Lower leg skin (tissue), 4 donors: ENCODE measurements around the gene STAC. TPM values are rescaled to one million over a fixed set of nuclear protein-coding genes. Genes with fewer than 3 reads are reported as not detected.

Source experiments
- DNase-seq, 2 donors: peaks; one replicate each; pipeline ENCODE4 v3.0.0-alpha.2; 2019; ENCODE audit warnings: low spot score in 2 of 2
- H3K4me3 ChIP-seq: fragments of 200-600 bp; sonication (generic); 2 replicates; pipeline ENCODE4 v1.5.1; 2017; ENCODE audit warnings: mild to moderate bottlenecking, low read depth; ENCODE audit not compliant: poor library complexity, severe bottlenecking
- POLR2A ChIP-seq, 2 donors: fragments of 450-650 bp; IDR thresholded peaks; one replicate each; pipeline ENCODE4 v1.6.1; 2016 to 2017; ENCODE audit warnings: antibody characterized with exemption in 2 of 2, mild to moderate bottlenecking in 1 of 2, moderate library complexity in 1 of 2
- WGBS, 2 donors: methylation state at CpG; one replicate each; pipeline ENCODE4 v1.1.5; 2018; 5-methylcytosine and 5-hydroxymethylcytosine counted together
- intact Hi-C: fragments of 100-400 bp; cut with DNase I; formaldehyde crosslinking; loops from one replicate; pipeline ENCODE4 v1.15.0; 2023; ENCODE audit warnings: low total_unique reads
- total RNA-seq, 4 donors: library from RNA; depleted of rRNA; stranded (reverse); fragments of >200 nt; gene quantifications; one replicate each; pipeline ENCODE4 v1.1.0, GENCODE V29; 2016
- TF ChIP-seq, protein P1 (sequence below), 3 donors: fragments of 450-650 bp; IDR thresholded peaks; one replicate each; pipeline ENCODE4 v1.5.1; 2016; ENCODE audit warnings: antibody characterized with exemption in 3 of 3, mild to moderate bottlenecking in 3 of 3, moderate library complexity in 2 of 3

The STAC gene
- total RNA-seq, 4 donors from 2014 or later, result 0.38 to 5.9 (median 1.1) TPM

DNA sequence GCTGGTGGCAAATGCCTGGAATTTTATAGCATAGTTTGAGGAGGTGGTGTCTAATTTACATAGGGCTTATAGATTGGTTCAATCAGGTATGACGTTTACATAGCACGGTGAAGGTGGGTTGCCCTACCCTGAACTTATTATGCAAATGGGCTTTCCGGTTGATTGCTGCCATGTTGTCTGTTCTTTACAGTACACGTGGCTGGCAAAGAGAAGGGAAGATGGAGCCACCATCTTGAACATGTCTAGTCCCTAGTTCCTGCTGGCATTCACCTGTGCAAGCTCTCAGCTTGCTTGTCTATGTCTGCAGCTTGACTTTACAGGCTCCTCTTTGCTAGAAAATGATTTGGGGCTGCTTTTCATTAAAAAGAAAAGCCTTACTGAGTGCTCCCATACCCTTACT is 14.0 kb upstream of the STAC start:
- WGBS, 2 donors, result 82 to 85% methylated on average over 4 of the region's 4 CpGs
- H3K4me3 ChIP-seq, result no peak overlapping the region
- TF ChIP-seq, protein P1, sequence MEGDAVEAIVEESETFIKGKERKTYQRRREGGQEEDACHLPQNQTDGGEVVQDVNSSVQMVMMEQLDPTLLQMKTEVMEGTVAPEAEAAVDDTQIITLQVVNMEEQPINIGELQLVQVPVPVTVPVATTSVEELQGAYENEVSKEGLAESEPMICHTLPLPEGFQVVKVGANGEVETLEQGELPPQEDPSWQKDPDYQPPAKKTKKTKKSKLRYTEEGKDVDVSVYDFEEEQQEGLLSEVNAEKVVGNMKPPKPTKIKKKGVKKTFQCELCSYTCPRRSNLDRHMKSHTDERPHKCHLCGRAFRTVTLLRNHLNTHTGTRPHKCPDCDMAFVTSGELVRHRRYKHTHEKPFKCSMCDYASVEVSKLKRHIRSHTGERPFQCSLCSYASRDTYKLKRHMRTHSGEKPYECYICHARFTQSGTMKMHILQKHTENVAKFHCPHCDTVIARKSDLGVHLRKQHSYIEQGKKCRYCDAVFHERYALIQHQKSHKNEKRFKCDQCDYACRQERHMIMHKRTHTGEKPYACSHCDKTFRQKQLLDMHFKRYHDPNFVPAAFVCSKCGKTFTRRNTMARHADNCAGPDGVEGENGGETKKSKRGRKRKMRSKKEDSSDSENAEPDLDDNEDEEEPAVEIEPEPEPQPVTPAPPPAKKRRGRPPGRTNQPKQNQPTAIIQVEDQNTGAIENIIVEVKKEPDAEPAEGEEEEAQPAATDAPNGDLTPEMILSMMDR (IDR thresholded peaks at IDR 0.05), result no peak
- no peak for TF ChIP-seq POLR2A (IDR thresholded peaks at IDR 0.05)
- no peak for DNase-seq
- intact Hi-C loops, result no loop called here

DNA sequence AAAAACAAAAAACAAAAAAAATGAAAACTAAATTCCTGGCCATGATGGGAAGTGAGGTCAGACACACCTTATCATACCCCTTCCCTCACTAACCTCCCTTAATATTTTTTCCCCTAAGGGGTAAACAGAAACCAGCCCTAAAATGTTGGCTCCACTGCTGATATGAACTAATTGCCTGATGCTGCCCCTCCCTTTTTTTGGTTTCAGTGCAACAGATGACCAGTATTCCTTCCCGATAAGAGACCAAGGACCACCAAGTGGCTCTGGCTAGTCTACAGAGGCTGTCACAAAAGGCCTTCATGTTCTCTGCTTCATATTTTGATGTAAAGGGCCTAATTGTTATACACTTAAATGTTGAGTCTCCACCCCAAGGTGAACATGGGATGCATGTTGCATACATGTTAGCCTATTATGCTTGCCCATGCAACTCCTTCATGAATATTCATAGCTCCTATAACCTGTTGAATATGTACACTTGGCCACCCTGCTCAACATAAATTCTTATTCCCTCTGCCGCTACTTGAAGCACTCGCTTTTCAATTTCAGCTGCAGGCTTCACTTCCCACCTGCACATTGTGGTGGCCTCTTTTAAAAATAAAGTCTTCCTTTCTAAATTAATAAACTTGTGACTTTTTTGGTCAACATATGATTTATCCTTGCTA is 12.3 kb upstream of the STAC start:
- 84 to 88% methylated on average over 3 of the region's 3 CpGs for WGBS, 2 donors
- no peak for DNase-seq
- intact Hi-C loops, result no loop called here
- TF ChIP-seq, protein P1 (IDR thresholded peaks at IDR 0.05), result no peak
- TF ChIP-seq POLR2A (IDR thresholded peaks at IDR 0.05), result no peak
- H3K4me3 ChIP-seq, result no peak overlapping the region

DNA sequence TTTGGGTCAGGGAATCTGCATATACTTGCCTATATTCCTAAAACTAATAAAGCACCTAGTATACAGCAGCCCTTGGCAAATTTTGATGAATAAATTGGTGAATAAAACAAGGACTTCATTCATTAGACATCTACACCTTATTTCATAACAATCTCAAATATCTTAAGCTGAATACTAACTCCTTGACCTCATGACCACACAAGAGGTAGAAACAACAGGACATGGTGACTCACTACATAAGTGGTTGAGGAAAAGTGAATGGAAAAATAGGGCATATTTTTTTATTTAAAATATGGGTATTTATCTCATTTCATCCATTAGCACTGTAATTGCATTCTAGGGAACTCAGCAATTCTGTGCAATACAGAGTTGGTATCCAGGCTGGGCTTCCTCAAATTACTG is 7.8 kb upstream of the STAC start:
- DNase-seq, result no peak
- no peak for TF ChIP-seq POLR2A (IDR thresholded peaks at IDR 0.05)
- TF ChIP-seq, protein P1 (IDR thresholded peaks at IDR 0.05), result no peak
- no peak overlapping the region for H3K4me3 ChIP-seq
- intact Hi-C loops, result no loop called here

DNA sequence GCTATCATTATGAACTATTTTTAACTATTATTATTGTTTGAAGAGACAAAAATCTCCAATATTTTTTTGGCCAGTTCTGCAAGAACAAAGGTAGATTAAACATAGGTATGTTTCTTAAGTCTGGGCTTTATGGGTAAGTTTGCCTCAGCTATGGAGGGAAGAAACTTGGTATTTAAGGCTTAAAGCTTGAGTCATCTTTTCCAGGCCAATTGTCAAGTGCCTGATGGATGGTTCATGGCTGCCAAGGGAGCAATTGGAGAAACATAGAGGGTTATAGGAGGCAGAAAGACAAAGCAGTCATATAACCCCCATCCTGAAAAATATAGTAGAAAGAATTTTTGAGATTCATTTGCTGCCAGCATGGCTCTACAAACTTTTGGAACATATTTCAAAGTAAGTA is 7.2 kb upstream of the STAC start:
- H3K4me3 ChIP-seq, result no peak overlapping the region
- intact Hi-C loops, result no loop called here
- TF ChIP-seq POLR2A (IDR thresholded peaks at IDR 0.05), result no peak
- no peak for DNase-seq

DNA sequence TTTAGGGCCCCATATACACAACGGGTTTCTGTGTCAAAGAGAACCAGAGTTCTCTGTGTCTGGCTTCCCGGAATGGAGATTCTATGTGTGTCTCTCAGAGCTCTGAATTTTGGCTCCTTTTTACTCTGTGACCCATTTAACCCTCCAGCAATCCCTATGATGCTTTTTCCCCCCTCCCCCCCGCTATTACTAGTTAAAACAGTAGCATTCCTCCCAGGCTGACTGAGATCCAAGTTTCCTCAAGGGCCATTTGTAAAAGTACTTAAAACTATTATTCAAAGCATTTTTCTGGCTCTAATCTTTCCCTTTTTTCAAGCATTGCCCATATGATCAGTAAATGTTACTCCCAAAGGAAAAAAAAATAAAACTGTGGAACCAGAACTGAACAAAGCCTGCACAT is 6.6 kb upstream of the STAC start:
- 54 to 75% methylated on average over 3 of the region's 3 CpGs for WGBS, 2 donors
- no peak overlapping the region for H3K4me3 ChIP-seq
- DNase-seq, result no peak
- intact Hi-C loops, result no loop called here
- TF ChIP-seq, protein P1 (IDR thresholded peaks at IDR 0.05), result no peak

DNA sequence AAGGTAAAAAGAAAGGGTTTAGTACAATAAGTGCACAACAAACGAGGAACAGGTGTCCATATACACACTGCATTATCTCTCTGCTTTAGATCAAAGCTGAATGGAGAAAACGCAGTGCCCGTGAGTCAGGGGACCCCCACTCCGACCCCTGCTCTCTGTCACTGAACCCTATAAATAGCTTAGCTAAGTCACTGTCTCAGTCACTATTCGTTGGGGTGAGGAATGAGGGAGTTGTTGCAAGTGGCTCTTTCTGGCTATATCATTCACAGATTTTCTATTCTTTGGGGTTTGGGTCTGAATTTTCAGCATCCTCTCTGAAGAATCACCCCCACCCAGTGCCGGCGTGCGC is 458 bp upstream of the STAC start:
- H3K4me3 ChIP-seq, result no peak overlapping the region
- TF ChIP-seq POLR2A (IDR thresholded peaks at IDR 0.05), result no peak
- TF ChIP-seq, protein P1 (IDR thresholded peaks at IDR 0.05), result no peak
- 23 to 26% methylated on average over 8 of the region's 8 CpGs for whole genome bisulfite sequencing, 2 donors
- intact Hi-C loops, result no loop called here
- no peak for DNase-seq
